Gastroesophageal sphincter (tissue), 3 donors: Measurements from ENCODE around the gene ZBTB6.

Experiments used
- POLR2A ChIP-seq, 2 donors: fragments of 450-650 bp; IDR thresholded peaks; one replicate each; pipeline ENCODE4 v1.6.1; 2017; ENCODE audit warnings: antibody characterized with exemption in 2 of 2, mild to moderate bottlenecking in 2 of 2, moderate library complexity in 1 of 2
- POLR2AphosphoS5 ChIP-seq: sonication (generic); formaldehyde crosslinking; IDR thresholded peaks from one replicate; pipeline ENCODE4 v1.6.1; 2017; ENCODE audit warnings: antibody characterized with exemption
- TF ChIP-seq, protein P1 (sequence below), 4 experiments: fragments of 200-600 bp in 2 of 4; fragments of 450-650 bp in 2 of 4; sonication (generic) in 1 of 4; IDR thresholded peaks; one replicate each; pipeline ENCODE4 v1.5.1; 2017 to 2019; ENCODE audit warnings: antibody characterized with exemption in 4 of 4, mild to moderate bottlenecking in 2 of 4, moderate library complexity in 2 of 4

DNA sequence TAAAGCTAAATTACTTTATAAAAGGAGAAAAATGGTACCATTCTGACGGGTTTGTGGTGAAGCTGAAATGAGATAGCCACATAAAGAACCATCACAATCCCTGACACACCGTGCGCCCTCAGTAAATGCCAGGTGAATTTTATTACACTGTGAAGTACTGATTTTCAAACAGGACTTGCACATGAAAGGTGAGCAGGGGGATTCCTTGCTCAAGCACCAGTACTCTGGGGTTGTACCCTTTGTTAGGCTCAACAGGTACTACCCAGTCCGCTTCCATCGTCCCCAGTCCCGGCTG is 27.3 kb upstream of the ZBTB6 start:
- TF ChIP-seq, protein P1, sequence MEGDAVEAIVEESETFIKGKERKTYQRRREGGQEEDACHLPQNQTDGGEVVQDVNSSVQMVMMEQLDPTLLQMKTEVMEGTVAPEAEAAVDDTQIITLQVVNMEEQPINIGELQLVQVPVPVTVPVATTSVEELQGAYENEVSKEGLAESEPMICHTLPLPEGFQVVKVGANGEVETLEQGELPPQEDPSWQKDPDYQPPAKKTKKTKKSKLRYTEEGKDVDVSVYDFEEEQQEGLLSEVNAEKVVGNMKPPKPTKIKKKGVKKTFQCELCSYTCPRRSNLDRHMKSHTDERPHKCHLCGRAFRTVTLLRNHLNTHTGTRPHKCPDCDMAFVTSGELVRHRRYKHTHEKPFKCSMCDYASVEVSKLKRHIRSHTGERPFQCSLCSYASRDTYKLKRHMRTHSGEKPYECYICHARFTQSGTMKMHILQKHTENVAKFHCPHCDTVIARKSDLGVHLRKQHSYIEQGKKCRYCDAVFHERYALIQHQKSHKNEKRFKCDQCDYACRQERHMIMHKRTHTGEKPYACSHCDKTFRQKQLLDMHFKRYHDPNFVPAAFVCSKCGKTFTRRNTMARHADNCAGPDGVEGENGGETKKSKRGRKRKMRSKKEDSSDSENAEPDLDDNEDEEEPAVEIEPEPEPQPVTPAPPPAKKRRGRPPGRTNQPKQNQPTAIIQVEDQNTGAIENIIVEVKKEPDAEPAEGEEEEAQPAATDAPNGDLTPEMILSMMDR (IDR thresholded peaks at IDR 0.05): no peak
- no peak for TF ChIP-seq POLR2AphosphoS5
- no peak for TF ChIP-seq POLR2A (IDR thresholded peaks at IDR 0.05)
